Measurements from ENCODE around the gene FAM124A.

The FAM124A gene

GRCh38 chr13:51333826-51334225, 111.6 kb downstream of the FAM124A start:
- Histone ChIP-seq H3K9ac (ENCODE audit: low read depth, low read length) (no peak overlapping the region), H3K4me3 (ENCODE audit: low read depth, low read length) (no peak overlapping the region), H3K36me3 (ENCODE audit: control insufficient read depth, insufficient read depth, low read length) (no peaks in the 10 kb centered on the region), H3K9me3 (ENCODE audit: control insufficient read depth, insufficient read depth, low read length) (no peaks in the 10 kb centered on the region), H3K27me3 (ENCODE audit: control insufficient read depth, insufficient read depth, low read length) (no peaks in the 10 kb centered on the region), H3K4me1 (ENCODE audit: control insufficient read depth, insufficient read depth, low read length) (peaks cover under 1% of the 10 kb centered on the region)

All from iPS-15b (cell line).